ENCODE measurements around the gene SMARCAL1. TPM values are rescaled to one million over a fixed set of nuclear protein-coding genes. Genes with fewer than 3 reads are reported as not detected.
A peak's percentile ranks its signal among the peaks of the same experiment; 100 is the strongest.

SMARCAL1 gene
- total and polyA plus RNA-seq, 9 of the 15 experiments (the other 6 are each of a cell fraction or from before 2014, with no cell fraction given), result 8.2 to 27.9 (median 12.4) TPM

DNA sequence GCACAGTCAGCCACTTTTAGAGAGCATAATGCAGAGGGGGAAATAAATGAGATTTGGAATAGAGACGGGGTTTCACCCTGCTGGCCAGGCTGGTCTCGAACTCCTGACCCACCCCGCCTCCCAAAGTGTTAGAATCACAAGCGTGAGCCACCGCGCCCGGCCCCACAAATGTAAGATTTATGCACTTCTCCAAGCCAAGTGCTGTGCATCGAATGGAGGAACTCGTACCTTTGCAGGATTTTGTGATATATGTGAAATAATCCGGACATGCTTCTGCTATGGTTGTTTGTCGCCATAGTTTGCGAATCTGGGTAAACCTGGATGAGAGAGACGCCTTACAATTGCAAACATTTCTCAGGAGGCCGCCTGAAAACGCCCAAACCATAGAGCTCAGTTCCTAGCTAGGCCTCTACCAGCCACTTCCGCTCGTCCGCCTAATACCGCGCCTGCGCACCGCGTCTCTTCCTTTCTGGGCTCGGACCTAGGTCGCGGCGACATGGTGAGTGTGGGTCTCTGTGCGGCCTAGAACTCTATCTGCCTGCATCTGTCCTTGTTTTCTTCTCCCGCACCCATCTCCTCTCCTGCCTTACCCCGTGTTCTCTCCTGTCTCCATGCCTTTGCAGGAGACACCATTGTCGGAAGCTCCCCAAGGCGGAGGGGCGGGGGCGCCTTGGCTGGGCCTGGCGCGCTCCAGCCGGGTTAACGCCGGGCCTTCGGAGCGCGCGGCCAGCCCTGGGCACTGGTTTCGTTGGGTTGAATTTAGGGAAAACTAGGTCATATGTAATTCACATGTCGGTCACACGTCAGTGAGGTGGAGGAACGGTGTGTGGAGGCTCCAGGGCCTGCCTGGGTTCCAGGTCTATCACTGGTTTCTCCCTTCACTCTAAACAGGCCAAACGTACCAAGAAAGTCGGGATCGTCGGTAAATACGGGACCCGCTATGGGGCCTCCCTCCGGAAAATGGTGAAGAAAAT, 86.4 kb downstream of the SMARCAL1 start, which contains the start of gene RPL37A (continued):
- TF ChIP-seq, protein P1, sequence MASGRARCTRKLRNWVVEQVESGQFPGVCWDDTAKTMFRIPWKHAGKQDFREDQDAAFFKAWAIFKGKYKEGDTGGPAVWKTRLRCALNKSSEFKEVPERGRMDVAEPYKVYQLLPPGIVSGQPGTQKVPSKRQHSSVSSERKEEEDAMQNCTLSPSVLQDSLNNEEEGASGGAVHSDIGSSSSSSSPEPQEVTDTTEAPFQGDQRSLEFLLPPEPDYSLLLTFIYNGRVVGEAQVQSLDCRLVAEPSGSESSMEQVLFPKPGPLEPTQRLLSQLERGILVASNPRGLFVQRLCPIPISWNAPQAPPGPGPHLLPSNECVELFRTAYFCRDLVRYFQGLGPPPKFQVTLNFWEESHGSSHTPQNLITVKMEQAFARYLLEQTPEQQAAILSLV (tag; IDR thresholded peaks at IDR 0.05), result no peak
- TF ChIP-seq CBFA2T3 (IDR thresholded peaks at IDR 0.05) (no peak), ZBED1 (IDR thresholded peaks at IDR 0.05) (0 out of 2 replicates have a peak, but pooled peaks have one; percentile 36), NR3C1 (CRISPR knock-in tag; IDR thresholded peaks at IDR 0.05) (no peak), MYBL2 (IDR thresholded peaks at IDR 0.05; ENCODE audit: low read depth) (no peak), MYBL2 (CRISPR knock-in tag; IDR thresholded peaks at IDR 0.05; ENCODE audit: borderline replicate concordance) (no peak), PCBP1 (IDR thresholded peaks at IDR 0.05; ENCODE audit: low read depth, low read length, poor library complexity, severe bottlenecking) (peak; percentile 35), NR1H2 (CRISPR knock-in tag; IDR thresholded peaks at IDR 0.05) (no peak; the same call in 1 of the 2 replicates), ZNF639 (CRISPR knock-in tag; conservative IDR thresholded peaks at IDR 0.05 in 1 of 2, IDR thresholded peaks at IDR 0.05 in 1 of 2) (no peak), ARID1B (IDR thresholded peaks at IDR 0.05) (no peak), ZC3H4 (CRISPR knock-in tag; IDR thresholded peaks at IDR 0.05; ENCODE audit: borderline replicate concordance) (no peak), MAZ (CRISPR knock-in tag; conservative IDR thresholded peaks at IDR 0.05 in 1 of 2, IDR thresholded peaks at IDR 0.05 in 1 of 2) (peak; percentile 83 to 84), SIN3A (IDR thresholded peaks at IDR 0.05; ENCODE audit: borderline replicate concordance in 2 of 2, control insufficient read depth in 1 of 2, low read depth in 2 of 2, low read length in 2 of 2) (peak in 1 of 2 experiments; percentile 60; a peak in 1 of 4 replicates), ZNF140 (CRISPR knock-in tag; IDR thresholded peaks at IDR 0.05) (no peak), ZNF507 (tag; conservative IDR thresholded peaks at IDR 0.05) (no peak), HMG20B (CRISPR knock-in tag; IDR thresholded peaks at IDR 0.05) (no peak), IRF2 (CRISPR knock-in tag; IDR thresholded peaks at IDR 0.05) (no peak), ZNF57 (CRISPR knock-in tag; IDR thresholded peaks at IDR 0.05) (no peak), HOXB6 (CRISPR knock-in tag; IDR thresholded peaks at IDR 0.05; ENCODE audit: borderline replicate concordance) (no peak), NCOA1 (IDR thresholded peaks at IDR 0.05; ENCODE audit: low read depth) (no peak), FOXK1 (CRISPR knock-in tag; IDR thresholded peaks at IDR 0.05; ENCODE audit: borderline replicate concordance) (no peak), CBX3 (IDR thresholded peaks at IDR 0.05; ENCODE audit: borderline replicate concordance in 1 of 2, low read length in 2 of 2) (no peak; a peak in 1 of 3 replicates), SMAD2 (IDR thresholded peaks at IDR 0.05; ENCODE audit: low read depth, low read length) (no peak), SNIP1 (IDR thresholded peaks at IDR 0.05; ENCODE audit: low read depth) (peak; percentile 81; the same call in 1 of the 2 replicates)
- TF ChIP-seq, protein P2, sequence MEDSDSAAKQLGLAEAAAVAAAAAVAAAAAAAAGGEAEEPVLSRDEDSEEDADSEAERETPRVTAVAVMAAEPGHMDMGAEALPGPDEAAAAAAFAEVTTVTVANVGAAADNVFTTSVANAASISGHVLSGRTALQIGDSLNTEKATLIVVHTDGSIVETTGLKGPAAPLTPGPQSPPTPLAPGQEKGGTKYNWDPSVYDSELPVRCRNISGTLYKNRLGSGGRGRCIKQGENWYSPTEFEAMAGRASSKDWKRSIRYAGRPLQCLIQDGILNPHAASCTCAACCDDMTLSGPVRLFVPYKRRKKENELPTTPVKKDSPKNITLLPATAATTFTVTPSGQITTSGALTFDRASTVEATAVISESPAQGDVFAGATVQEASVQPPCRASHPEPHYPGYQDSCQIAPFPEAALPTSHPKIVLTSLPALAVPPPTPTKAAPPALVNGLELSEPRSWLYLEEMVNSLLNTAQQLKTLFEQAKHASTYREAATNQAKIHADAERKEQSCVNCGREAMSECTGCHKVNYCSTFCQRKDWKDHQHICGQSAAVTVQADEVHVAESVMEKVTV (CRISPR knock-in tag; IDR thresholded peaks at IDR 0.05), result no peak

All from K562 (cell line).